Adrenal gland (tissue), 12 donors: ENCODE results near the gene USP49. TPM values are rescaled to one million over a fixed set of nuclear protein-coding genes. Genes with fewer than 3 reads are reported as not detected.

Experiments used
- DNase-seq, 7 donors: peaks; one replicate each; pipeline ENCODE4 v3.0.0-alpha.2; 2019 to 2020
- H3K27ac ChIP-seq, 5 donors: fragments of 200-600 bp; sonication (generic) in 4 of 5; 1 replicate in 3 of 5; 2 replicates in 2 of 5; pipeline versions ENCODE4 v1.5.1 to v1.8.0; 2016 to 2020; ENCODE audit warnings: mild to moderate bottlenecking in 1 of 5
- H3K27me3 ChIP-seq: fragments of 200-600 bp; 2 replicates; pipeline ENCODE4 v1.8.0; 2021
- H3K36me3 ChIP-seq, 2 donors: fragments of 200-600 bp; replicated peaks in 1 of 2; 1 replicate in 1 of 2; 2 replicates in 1 of 2; pipeline versions ENCODE4 v1.5.1 to v1.8.0; 2018 to 2022
- H3K4me1 ChIP-seq, 2 donors: fragments of 200-600 bp; replicated peaks in 1 of 2; 1 replicate in 1 of 2; 2 replicates in 1 of 2; pipeline versions ENCODE4 v1.5.1 to v1.8.0; 2018 to 2021
- H3K4me3 ChIP-seq, 4 donors: fragments of 200-600 bp; sonication (generic) in 3 of 4; one replicate each; pipeline ENCODE4 v1.5.1; 2016 to 2018
- H3K9me3 ChIP-seq, 3 donors: fragments of 200-600 bp; sonication (generic) in 1 of 3; replicated peaks in 1 of 3; 1 replicate in 2 of 3; 2 replicates in 1 of 3; pipeline versions ENCODE4 v1.5.1 to v1.8.0; 2016 to 2021
- POLR2A ChIP-seq, 2 donors: fragments of 450-650 bp; IDR thresholded peaks; one replicate each; pipeline ENCODE4 v1.6.1; 2017; ENCODE audit warnings: antibody characterized with exemption in 2 of 2, mild to moderate bottlenecking in 2 of 2, moderate library complexity in 1 of 2
- WGBS, 4 donors: extraction: QIAGEN DNeasy Blood & Tissue Kit in 2 of 4; methylation state at CpG; one replicate each; pipeline versions ENCODE4 v1.1.5 to v1.1.7; 2013 to 2017; 5-methylcytosine and 5-hydroxymethylcytosine counted together
- intact Hi-C, 2 donors: fragments of 100-400 bp; cut with DNase I; formaldehyde crosslinking; loops; one replicate each; pipeline versions ENCODE4 v1.14.1 to v1.15.0; 2022 to 2023
- polyA plus RNA-seq, 3 donors: library from polyadenylated mRNA; stranded (reverse); fragments of 200-250 nt in 2 of 3; fragments of 350-450 nt in 1 of 3; fragmentation: Illumina TruSeq in 1 of 3; extraction: RNeasy Lipid Tissue Mini Kit (QIAGEN cat#74804) in 1 of 3; gene quantifications; one replicate each; pipeline ENCODE4 v1.2.3, GENCODE V29; 2013 to 2014
- total RNA-seq, 9 donors: library from RNA; depleted of rRNA in 4 of 9; stranded (reverse); fragments of >200 nt in 4 of 9; fragments of 120-200 nt in 1 of 9; fragmentation: NEBNext Ultra II Directional in 1 of 9; extraction: Animal tissue kit (Norgen Biotek cat#: 25700) in 1 of 9; gene quantifications; one replicate each; pipeline versions ENCODE4 v1.1.0 to v1.2.4, GENCODE V29; 2013 to 2023
- TF ChIP-seq, protein P1 (sequence below), 6 experiments: fragments of 450-650 bp in 4 of 6; fragments of 200-600 bp in 2 of 6; sonication (generic) in 1 of 6; IDR thresholded peaks; 1 replicate in 5 of 6; 2 replicates in 1 of 6; pipeline versions ENCODE4 v1.5.1 to v1.8.0; 2016 to 2021; ENCODE audit warnings: antibody characterized with exemption in 6 of 6, mild to moderate bottlenecking in 2 of 6, moderate library complexity in 1 of 6
- donor health status: healthy with polysubstance abuse.
- donor health status: Bipolar disorder and iron deficiency.
- donor health status: DM: yes; HTN: yes; CAD: no.
- donor health status: DM: no; HTN: no; CAD: no.
- donor health status: DM: no; HTN: no; CAD: no.
- donor health status: DM: yes; HTN: yes; CAD: no.

USP49 gene
- total and polyA plus RNA-seq, 12 donors: 1.5 to 6.2 (median 3.4) TPM

DNA sequence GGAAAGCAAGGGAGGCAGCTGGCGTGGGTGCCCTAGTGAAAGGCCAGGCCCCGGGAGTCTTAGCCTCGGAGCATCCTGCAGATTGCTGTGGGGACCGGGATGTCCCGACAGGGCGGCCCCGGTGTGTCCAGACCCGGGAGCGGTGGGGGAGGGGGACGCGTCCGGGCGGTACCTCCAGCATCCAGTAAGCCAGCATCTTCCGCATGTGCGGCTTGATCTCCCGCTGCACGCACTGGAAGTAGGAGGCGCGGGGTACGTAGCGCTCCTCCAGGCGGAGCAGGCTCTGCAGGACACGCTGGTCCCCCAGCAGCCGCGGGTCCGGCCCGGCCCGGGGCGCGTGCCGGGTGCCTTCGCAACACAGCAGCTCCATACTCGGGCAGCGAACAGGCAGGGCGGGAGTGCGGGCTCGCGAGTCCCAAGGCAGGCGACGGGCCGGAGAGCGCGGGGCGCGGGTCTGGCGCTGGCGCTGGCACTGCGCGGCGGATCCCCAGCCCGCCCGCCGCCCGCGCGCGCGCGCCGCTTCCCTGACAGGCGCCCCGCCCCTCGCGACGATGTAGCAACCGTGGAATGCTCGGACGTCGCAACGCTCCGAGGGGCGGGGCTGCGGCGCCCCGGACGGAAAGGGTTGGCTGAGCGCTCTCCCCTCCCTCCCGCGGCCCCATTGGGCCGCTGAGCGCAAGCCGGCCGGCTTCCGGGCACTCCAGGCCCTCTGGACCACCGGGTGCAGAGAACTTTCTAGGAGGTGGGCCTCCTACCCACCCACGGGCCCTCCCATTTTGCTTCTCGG, 46.3 kb upstream of the USP49 start, which contains the start of gene CCND3:
CCND3 (minus strand) TSS at position 529 of the 787 bp plus-strand sequence; CDS start at position 370, 159 bp downstream.
- peak; percentile 93 to 96 (median 94) for DNase-seq
- peak; percentile 62 to 73 for TF ChIP-seq POLR2A (IDR thresholded peaks at IDR 0.05)
- TF ChIP-seq, protein P1, sequence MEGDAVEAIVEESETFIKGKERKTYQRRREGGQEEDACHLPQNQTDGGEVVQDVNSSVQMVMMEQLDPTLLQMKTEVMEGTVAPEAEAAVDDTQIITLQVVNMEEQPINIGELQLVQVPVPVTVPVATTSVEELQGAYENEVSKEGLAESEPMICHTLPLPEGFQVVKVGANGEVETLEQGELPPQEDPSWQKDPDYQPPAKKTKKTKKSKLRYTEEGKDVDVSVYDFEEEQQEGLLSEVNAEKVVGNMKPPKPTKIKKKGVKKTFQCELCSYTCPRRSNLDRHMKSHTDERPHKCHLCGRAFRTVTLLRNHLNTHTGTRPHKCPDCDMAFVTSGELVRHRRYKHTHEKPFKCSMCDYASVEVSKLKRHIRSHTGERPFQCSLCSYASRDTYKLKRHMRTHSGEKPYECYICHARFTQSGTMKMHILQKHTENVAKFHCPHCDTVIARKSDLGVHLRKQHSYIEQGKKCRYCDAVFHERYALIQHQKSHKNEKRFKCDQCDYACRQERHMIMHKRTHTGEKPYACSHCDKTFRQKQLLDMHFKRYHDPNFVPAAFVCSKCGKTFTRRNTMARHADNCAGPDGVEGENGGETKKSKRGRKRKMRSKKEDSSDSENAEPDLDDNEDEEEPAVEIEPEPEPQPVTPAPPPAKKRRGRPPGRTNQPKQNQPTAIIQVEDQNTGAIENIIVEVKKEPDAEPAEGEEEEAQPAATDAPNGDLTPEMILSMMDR (IDR thresholded peaks at IDR 0.05): peak in 1 of 6 experiments; percentile 1
- Histone ChIP-seq H3K36me3 (peaks cover 0 to 4% of the 10 kb centered on the region in 2 donors), H3K4me3 (peak within 1 kb of the TSS; percentile 56 to 88 (median 70)), H3K4me1 (peaks cover 23 to 59% of the 10 kb centered on the region in 2 donors), H3K27ac (peak within 1 kb of the TSS; percentile 69 to 97 (median 84)), H3K27me3 (no peaks in the 10 kb centered on the region), H3K9me3 (no peaks in the 10 kb centered on the region)
- 0 to 1% (median 0%) methylated on average over 20 to 87 of the region's 87 CpGs for WGBS, 4 donors
- intact Hi-C loops: no loop called here

DNA sequence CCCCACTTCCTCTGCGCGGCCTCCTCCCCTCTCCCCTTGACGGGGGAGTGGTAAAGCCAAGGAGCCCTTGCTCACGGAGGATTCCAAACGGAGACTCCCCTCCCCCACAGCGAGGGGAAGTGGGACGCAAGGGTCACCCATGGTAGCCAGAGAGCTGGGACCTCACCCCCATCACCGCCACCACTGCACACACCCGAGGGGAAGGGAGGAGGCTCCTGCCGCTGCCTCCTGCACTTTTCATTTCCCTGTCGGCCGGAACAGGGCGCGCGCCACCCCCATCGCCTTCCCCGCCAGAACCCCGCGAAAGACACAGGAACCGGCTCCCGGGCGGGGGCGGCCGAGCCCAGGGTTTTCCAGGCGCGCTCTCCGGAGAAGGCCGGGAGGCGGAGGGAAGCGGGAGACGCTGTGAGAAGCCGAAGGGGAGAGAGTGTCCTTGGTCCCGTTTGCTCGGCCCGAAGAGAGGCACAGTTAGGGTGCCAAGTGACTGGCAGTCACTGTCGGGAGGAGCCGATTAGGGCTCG, 45.6 kb upstream of the USP49 start:
- DNase-seq: peak in 6 of 7 donors; percentile 55 to 78 (median 60)
- peak overlapping the region; percentile 69 to 97 (median 84) for H3K27ac ChIP-seq
- no peaks in the 10 kb centered on the region for H3K27me3 ChIP-seq
- peak in 1 of 2 donors; percentile 6 for TF ChIP-seq POLR2A (IDR thresholded peaks at IDR 0.05)
- TF ChIP-seq, protein P1 (IDR thresholded peaks at IDR 0.05): no peak
- peak overlapping the region; percentile 56 to 88 (median 70) for H3K4me3 ChIP-seq
- no peaks in the 10 kb centered on the region for H3K9me3 ChIP-seq
- intact Hi-C loops: no loop called here
- 0 to 1% (median 0%) methylated on average over 26 to 38 of the region's 38 CpGs for WGBS, 4 donors
- peaks cover 27 to 66% of the 10 kb centered on the region in 2 donors for H3K4me1 ChIP-seq
- H3K36me3 ChIP-seq: peaks cover 0 to 8% of the 10 kb centered on the region in 2 donors

DNA sequence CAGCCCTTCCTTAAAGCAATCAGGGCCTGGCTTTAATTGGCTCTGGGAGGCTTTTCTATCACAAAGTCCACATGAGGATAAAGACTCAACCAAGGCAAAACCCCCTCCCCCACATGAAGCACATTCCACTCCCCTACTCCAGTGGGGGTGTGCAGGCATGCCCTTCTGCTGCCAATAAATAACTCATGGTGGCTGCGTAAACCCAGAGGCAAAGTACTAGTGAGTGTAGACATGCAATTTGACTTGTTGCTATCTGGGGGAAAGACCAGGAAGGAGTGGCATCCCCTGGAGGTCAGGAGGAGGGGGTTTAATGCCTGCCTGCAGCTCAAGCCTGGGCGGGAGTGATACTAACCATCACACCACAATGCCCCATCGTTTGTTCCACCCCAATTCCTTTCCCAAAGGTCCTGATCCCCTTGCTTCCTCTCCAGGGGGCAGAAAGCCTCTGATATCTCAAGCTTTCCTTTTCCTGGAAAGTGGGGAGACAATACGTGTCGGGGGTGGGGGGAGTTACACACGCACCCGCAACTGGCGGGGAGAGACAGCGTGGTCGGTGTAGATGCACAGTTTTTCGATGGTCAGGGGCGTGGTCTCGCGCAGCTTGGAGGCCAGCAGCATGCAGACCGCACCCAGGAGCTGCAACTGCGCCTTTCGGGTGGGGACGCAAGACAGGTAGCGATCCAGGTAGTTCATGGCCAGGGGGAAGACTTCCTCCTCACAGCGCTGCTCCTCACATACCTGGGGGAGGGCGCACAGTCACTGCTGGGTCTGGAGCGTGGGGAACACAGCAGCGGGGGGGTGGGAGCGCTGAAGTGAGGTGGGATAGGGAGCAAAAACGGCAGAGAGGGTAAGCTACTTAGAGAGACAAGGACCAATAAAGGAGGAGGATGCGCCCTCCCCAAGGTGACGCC, 44.9 kb upstream of the USP49 start:
- no peak for TF ChIP-seq POLR2A (IDR thresholded peaks at IDR 0.05)
- TF ChIP-seq, protein P1 (IDR thresholded peaks at IDR 0.05): no peak
- peak in 4 of 7 donors; percentile 29 to 33 (median 32) for DNase-seq
- Histone ChIP-seq H3K4me3 (peak overlapping the region in 2 of 4 donors; percentile 81 to 88), H3K27ac (peak overlapping the region; percentile 37 to 97 (median 84)), H3K36me3 (peaks cover 0 to 15% of the 10 kb centered on the region in 2 donors), H3K9me3 (no peaks in the 10 kb centered on the region), H3K4me1 (peaks cover 28 to 69% of the 10 kb centered on the region in 2 donors), H3K27me3 (no peaks in the 10 kb centered on the region)
- intact Hi-C loops: loop anchor here (5.0 to 10.0 kb wide), 3 partner anchors 95 to 155 kb away; partner anchors contain the start of genes PRICKLE4 (in 2 of the 2) and TOMM6 (in 2 of the 2)
- WGBS, 4 donors: 4 to 10% (median 5%) methylated on average over 11 to 27 of the region's 27 CpGs
